Activated CD4-positive, CD25-positive, alpha-beta regulatory T cell (primary cell): Measurements from ENCODE around the gene HEPACAM2.

Source experiments
- DNase-seq, 4 experiments: peaks; one replicate each; lab custom pipeline; 2025; lab: John Stamatoyannopoulos, UW

HEPACAM2 gene

GRCh38 chr7:93226310-93226709 is at the start of gene HEPACAM2:
Gene HEPACAM2, minus strand, starts transcription at chr7:93226469.
- no peak for DNase-seq

GRCh38 chr7:93265220-93265619 is 39.0 kb upstream of the HEPACAM2 start:
- DNase-seq: no peak

GRCh38 chr7:93262535-93262934 is 36.3 kb upstream of the HEPACAM2 start:
- DNase-seq: no peak

GRCh38 chr7:93258661-93259060 is 32.4 kb upstream of the HEPACAM2 start:
- DNase-seq: no peak

- DNase-seq: no peak
Measured at GRCh38 chr7:93249491-93250148, 23.4 kb upstream of the HEPACAM2 start.

GRCh38 chr7:93245525-93246432 is 19.5 kb upstream of the HEPACAM2 start:
- no peak for DNase-seq

GRCh38 chr7:93242106-93242505 is 15.8 kb upstream of the HEPACAM2 start:
- no peak for DNase-seq

- DNase-seq: no peak
Measured at GRCh38 chr7:93239824-93240223, 13.6 kb upstream of the HEPACAM2 start.

GRCh38 chr7:93238748-93239147 is 12.5 kb upstream of the HEPACAM2 start:
- no peak for DNase-seq

GRCh38 chr7:93238131-93238530 is 11.9 kb upstream of the HEPACAM2 start:
- no peak for DNase-seq

- DNase-seq: no peak
Measured at GRCh38 chr7:93235541-93235940, 9.3 kb upstream of the HEPACAM2 start.

- DNase-seq: no peak
Measured at GRCh38 chr7:93232673-93233018, 6.4 kb upstream of the HEPACAM2 start.

- DNase-seq: peak; percentile 70 to 80 (median 76)
Measured at GRCh38 chr7:93231799-93232672, 5.8 kb upstream of the HEPACAM2 start, which contains the start of gene VPS50. Gene VPS50, plus strand, starts transcription at chr7:93232366. Its CDS starts 102 bp downstream, at chr7:93232468.

- DNase-seq: no peak
Measured at GRCh38 chr7:93231259-93231658, 5.0 kb upstream of the HEPACAM2 start.

- peak in 1 of 4 experiments; percentile 1 for DNase-seq
Measured at GRCh38 chr7:93228302-93228701, 2.0 kb upstream of the HEPACAM2 start.

- no peak for DNase-seq
Measured at GRCh38 chr7:93219868-93220267, 6.4 kb downstream of the HEPACAM2 start.

- no peak for DNase-seq
Measured at GRCh38 chr7:93218997-93219827, 7.1 kb downstream of the HEPACAM2 start.

GRCh38 chr7:93212881-93213280 is 13.4 kb downstream of the HEPACAM2 start:
- no peak for DNase-seq

GRCh38 chr7:93211228-93211818 is 14.9 kb downstream of the HEPACAM2 start:
- no peak for DNase-seq

GRCh38 chr7:93205046-93205445 is 21.2 kb downstream of the HEPACAM2 start:
- no peak for DNase-seq

GRCh38 chr7:93203496-93203895 is 22.8 kb downstream of the HEPACAM2 start:
- no peak for DNase-seq
